K562 (cell line): Measurements from ENCODE around the gene CAMKV. TPM values are rescaled to one million over a fixed set of nuclear protein-coding genes. Genes with fewer than 3 reads are reported as not detected.

Experiments used
- ATAC-seq: fragments of 200-7000 bp; cut with Tn5 transposase; 3 replicates; pipeline ENCODE4 v1.9.1; 2020; ENCODE audit warnings: moderate library complexity
- BruUV-seq: library from RNA; stranded (reverse); fragments of 400-500 nt; replicated peaks from 2 replicates; lab custom pipeline; 2021; lab: Mats Ljungman, UMichigan
- CTCF ChIA-PET: fragments of 300-600 bp; formaldehyde crosslinking; extraction: SDS; loops from one replicate; lab custom pipeline; 2021; ENCODE audit warnings: low intra/inter-chr PET ratio; lab: Yijun Ruan, JAX
- POLR2A ChIA-PET: fragments of 300-600, 350-650 bp; sonication (Branson Sonifier 250); formaldehyde crosslinking; extraction: SDS; loops from one replicate; lab custom pipeline; 2021; ENCODE audit warnings: antibody characterized with exemption, inconsistent platforms; lab: Yijun Ruan, JAX
- DNase-seq, 4 experiments: peaks; one replicate each; pipeline versions ENCODE4 v3.0.0 to v3.0.0-alpha.2; 2011 to 2018; ENCODE audit warnings: low spot score in 3 of 4, mixed read lengths in 3 of 4; ENCODE audit errors: extremely low read depth in 1 of 4
- FAIRE-seq: peaks from 2 replicates; lab custom pipeline; 2011; peaks lifted over from hg19 to GRCh38; lab: Jason Lieb, UNC
- H2AFZ ChIP-seq: 2 replicates; pipeline ENCODE4 v1.6.0; 2011; ENCODE audit warnings: low read depth, low read length, control low read depth, inconsistent platforms
- H3K27ac ChIP-seq: fragments of 200-600 bp; 3 replicates; pipeline ENCODE4 v1.8.0; 2011; ENCODE audit warnings: low read depth, mild to moderate bottlenecking, control low read depth, inconsistent platforms, low read length, moderate library complexity, mixed read lengths; ENCODE audit errors: extremely low read depth
- H3K27me3 ChIP-seq, 2 experiments: fragments of 300-600 bp in 1 of 2; 2 replicates in 1 of 2; 3 replicates in 1 of 2; pipeline versions ENCODE4 v1.6.0 to v1.8.0; 2011; ENCODE audit warnings: inconsistent platforms in 2 of 2, low read length in 2 of 2, mild to moderate bottlenecking in 1 of 2, mixed read lengths in 1 of 2, moderate library complexity in 1 of 2; ENCODE audit not compliant: control insufficient read depth in 2 of 2, insufficient read depth in 2 of 2
- H3K36me3 ChIP-seq: fragments of 300-600 bp; 3 replicates; pipeline ENCODE4 v1.8.0; 2011; ENCODE audit warnings: mild to moderate bottlenecking, low read length, inconsistent platforms; ENCODE audit not compliant: control insufficient read depth, insufficient read depth
- H3K4me1 ChIP-seq, 2 experiments: fragments of 200-600 bp in 1 of 2; replicated peaks in 1 of 2; 2 replicates in 1 of 2; 3 replicates in 1 of 2; pipeline versions ENCODE4 v1.5.1 to v1.8.0; 2011; ENCODE audit warnings: inconsistent platforms in 2 of 2, low read length in 2 of 2, mild to moderate bottlenecking in 1 of 2, mixed read lengths in 1 of 2, moderate library complexity in 1 of 2; ENCODE audit not compliant: control insufficient read depth in 2 of 2, insufficient read depth in 2 of 2
- H3K4me2 ChIP-seq: 2 replicates; pipeline ENCODE4 v1.6.1; 2011; ENCODE audit warnings: low read length, control low read depth, inconsistent platforms, mixed read lengths; ENCODE audit not compliant: insufficient read depth
- H3K4me3 ChIP-seq: fragments of 200-600 bp; sonication (generic), shearing (Covaris generic); 2 replicates; pipeline ENCODE4 v1.5.1; 2016; ENCODE audit warnings: control low read depth, inconsistent platforms
- H3K79me2 ChIP-seq: fragments of 200-600 bp; 3 replicates; pipeline ENCODE4 v1.8.0; 2011; ENCODE audit warnings: low read length, inconsistent platforms; ENCODE audit not compliant: control insufficient read depth, insufficient read depth
- H3K9ac ChIP-seq, 2 experiments: 2 replicates each; pipeline versions ENCODE4 v1.6.0 to v1.6.1; 2011; ENCODE audit warnings: low read depth in 2 of 2, low read length in 2 of 2, control low read depth in 1 of 2, inconsistent platforms in 1 of 2, mild to moderate bottlenecking in 1 of 2, mixed read lengths in 1 of 2; ENCODE audit not compliant: insufficient read depth in 1 of 2
- H3K9me1 ChIP-seq: one replicate; pipeline ENCODE4 v1.6.0; 2011; ENCODE audit warnings: inconsistent platforms, mild to moderate bottlenecking, low read length, moderate library complexity; ENCODE audit not compliant: control insufficient read depth, insufficient read depth
- H3K9me3 ChIP-seq: replicated peaks from 2 replicates; pipeline ENCODE4 v1.5.1; 2011; ENCODE audit warnings: low read depth, low read length, inconsistent platforms; ENCODE audit not compliant: control insufficient read depth, insufficient read depth
- H4K20me1 ChIP-seq: replicated peaks from 2 replicates; pipeline ENCODE4 v1.6.1; 2011; ENCODE audit warnings: low read length, inconsistent platforms, mixed read lengths; ENCODE audit not compliant: control insufficient read depth, insufficient read depth
- CREBBP ChIP-seq: IDR thresholded peaks from one replicate; pipeline ENCODE4 v1.6.1; 2012; ENCODE audit warnings: low read depth, mild to moderate bottlenecking, control low read depth, inconsistent platforms, low read length
- HOXB6 ChIP-seq: fragments of 250-450 bp; sonication (Bioruptor Pico); IDR thresholded peaks from 2 replicates; pipeline ENCODE4 v1.5.1; 2022; ENCODE audit warnings: mild to moderate bottlenecking, borderline replicate concordance
- MEF2A ChIP-seq: IDR thresholded peaks from 2 replicates; pipeline ENCODE4 v1.6.1; 2011; ENCODE audit warnings: low read depth, mild to moderate bottlenecking, low read length, moderate library complexity; ENCODE audit not compliant: control insufficient read depth
- NCOR1 ChIP-seq: fragments of 450-650 bp; IDR thresholded peaks from 2 replicates; pipeline ENCODE4 v1.6.1; 2016; ENCODE audit warnings: mild to moderate bottlenecking, moderate library complexity
- ZNF224 ChIP-seq: sonication (generic); formaldehyde crosslinking; IDR thresholded peaks from 2 replicates; pipeline ENCODE4 v1.8.0; 2022; ENCODE audit warnings: mild to moderate bottlenecking, missing genetic modification reagents
- WGBS: fragments of 100-300 bp; shearing (Covaris generic); methylation state at CpG from one replicate; pipeline ENCODE4 v1.1.6; 2016; ENCODE audit warnings: low coverage, mixed read lengths; ENCODE audit not compliant: insufficient coverage; ENCODE audit errors: missing lambda C conversion rate; 5-methylcytosine and 5-hydroxymethylcytosine counted together
- in situ Hi-C: fragments of 300-500 bp; cut with MboI; formaldehyde crosslinking; loops from 4 replicates; pipeline ENCODE4 v1.15.0; 2018; ENCODE audit warnings: inconsistent platforms, mixed read lengths
- intact Hi-C: fragments of 100-400 bp; cut with micrococcal nuclease; formaldehyde crosslinking; loops from 2 replicates; pipeline ENCODE4 v1.14.2; 2022
- polyA plus RNA-seq, 8 experiments: library from polyadenylated mRNA; depleted of rRNA in 4 of 8; stranded (reverse) in 5 of 8; unstranded in 3 of 8; fragments of >200 nt; fragmentation: Nextera tagmentation in 2 of 8; fragmentation: Illumina TruSeq in 1 of 8; extraction: Ambion mirVana in 2 of 8; extraction: Trizol in 1 of 8; gene quantifications; 2 replicates each; pipeline versions ENCODE4 v1.2.1 to v1.2.3, GENCODE V29; 2011 to 2014; ENCODE audit warnings: inconsistent platforms in 1 of 8, missing spikeins in 1 of 8
- total RNA-seq, 7 experiments: library from RNA; depleted of rRNA in 6 of 7; stranded (reverse); fragments of >200 nt in 6 of 7; fragmentation: Illumina TruSeq in 2 of 7; extraction: Trizol in 2 of 7; gene quantifications; 2 replicates each; pipeline versions ENCODE4 v1.2.1 to v1.2.3, GENCODE V29; 2011 to 2021; ENCODE audit warnings: low replicate concordance in 1 of 7
- TF ChIP-seq, protein P1 (sequence below), 3 experiments: IDR thresholded peaks in 2 of 3; conservative IDR thresholded peaks in 1 of 3; 2 replicates each; pipeline ENCODE4 v1.5.1; 2011 to 2012; ENCODE audit warnings: low read length in 3 of 3, mild to moderate bottlenecking in 3 of 3, control low read depth in 2 of 3, improper control_type of control experiment in 1 of 3, inconsistent platforms in 1 of 3, low read depth in 1 of 3, mixed read lengths in 1 of 3, moderate library complexity in 1 of 3; ENCODE audit not compliant: insufficient read depth in 2 of 3
- TF ChIP-seq, protein P2 (sequence below): fragments of 250-450 bp; sonication (Bioruptor Pico); IDR thresholded peaks from 2 replicates; pipeline ENCODE4 v1.5.0; 2021; ENCODE audit warnings: mild to moderate bottlenecking, borderline replicate concordance

CAMKV gene
- total and polyA plus RNA-seq, 9 of the 15 experiments (the other 6 are each of a cell fraction or from before 2014, with no cell fraction given) = 0.08 to 2.7 (median 0.79) TPM

DNA sequence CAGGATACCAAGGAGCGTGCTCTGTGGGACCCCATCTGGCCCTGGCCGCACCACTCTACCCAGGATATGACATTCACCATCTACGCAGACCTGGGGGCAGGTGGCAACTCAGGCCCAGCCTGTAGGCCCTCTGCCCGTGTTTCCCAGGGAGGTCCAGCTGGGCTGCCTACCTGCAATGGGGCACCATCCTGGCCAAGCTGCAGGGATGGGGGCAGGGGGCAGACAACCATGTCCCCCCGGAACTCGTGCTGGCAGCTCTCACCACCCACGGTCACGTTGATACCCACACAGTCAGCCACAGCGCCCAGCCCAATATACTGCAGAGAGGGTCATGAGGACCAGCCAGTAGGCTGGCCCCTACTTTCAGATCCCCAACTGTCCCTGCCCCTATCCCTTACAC lies 26.1 kb upstream of the CAMKV start:
- Histone ChIP-seq H3K9me3 (no peaks in the 10 kb centered on the region), H3K9me1 (no peaks in the 10 kb centered on the region), H3K79me2 (no peaks in the 10 kb centered on the region), H2AFZ (no peak overlapping the region), H3K27me3 (no peaks in the 10 kb centered on the region), H3K27ac (no peak overlapping the region), H3K36me3 (peaks cover 4% of the 10 kb centered on the region; the same call in 1 of the 3 replicates), H3K9ac (no peak overlapping the region), H3K4me3 (no peak overlapping the region), H4K20me1 (no peaks in the 10 kb centered on the region), H3K4me1 (peaks cover 3 to 12% of the 10 kb centered on the region in 2 experiments; a peak in 4 of 5 replicates), H3K4me2 (no peak overlapping the region)
- intact Hi-C loops = no loop called here
- no TSS peak for BruUV-seq
- ATAC-seq (no peak), FAIRE-seq (no peak), DNase-seq (no peak)
- CTCF ChIA-PET = no interaction called here
- 61% methylated on average over 6 of the region's 9 CpGs for WGBS
- TF ChIP-seq ZNF224 (CRISPR knock-in tag) (no peak), NCOR1 (no peak), HOXB6 (CRISPR knock-in tag) (no peak), MEF2A (no peak), CREBBP (no peak)
- TF ChIP-seq, protein P1, sequence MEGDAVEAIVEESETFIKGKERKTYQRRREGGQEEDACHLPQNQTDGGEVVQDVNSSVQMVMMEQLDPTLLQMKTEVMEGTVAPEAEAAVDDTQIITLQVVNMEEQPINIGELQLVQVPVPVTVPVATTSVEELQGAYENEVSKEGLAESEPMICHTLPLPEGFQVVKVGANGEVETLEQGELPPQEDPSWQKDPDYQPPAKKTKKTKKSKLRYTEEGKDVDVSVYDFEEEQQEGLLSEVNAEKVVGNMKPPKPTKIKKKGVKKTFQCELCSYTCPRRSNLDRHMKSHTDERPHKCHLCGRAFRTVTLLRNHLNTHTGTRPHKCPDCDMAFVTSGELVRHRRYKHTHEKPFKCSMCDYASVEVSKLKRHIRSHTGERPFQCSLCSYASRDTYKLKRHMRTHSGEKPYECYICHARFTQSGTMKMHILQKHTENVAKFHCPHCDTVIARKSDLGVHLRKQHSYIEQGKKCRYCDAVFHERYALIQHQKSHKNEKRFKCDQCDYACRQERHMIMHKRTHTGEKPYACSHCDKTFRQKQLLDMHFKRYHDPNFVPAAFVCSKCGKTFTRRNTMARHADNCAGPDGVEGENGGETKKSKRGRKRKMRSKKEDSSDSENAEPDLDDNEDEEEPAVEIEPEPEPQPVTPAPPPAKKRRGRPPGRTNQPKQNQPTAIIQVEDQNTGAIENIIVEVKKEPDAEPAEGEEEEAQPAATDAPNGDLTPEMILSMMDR (IDR thresholded peaks at IDR 0.05 in 2 of 3, conservative IDR thresholded peaks at IDR 0.05 in 1 of 3; ENCODE audit: insufficient read depth in 2 of 3, low read depth in 1 of 3, low read length in 3 of 3) = no peak
- TF ChIP-seq, protein P2, sequence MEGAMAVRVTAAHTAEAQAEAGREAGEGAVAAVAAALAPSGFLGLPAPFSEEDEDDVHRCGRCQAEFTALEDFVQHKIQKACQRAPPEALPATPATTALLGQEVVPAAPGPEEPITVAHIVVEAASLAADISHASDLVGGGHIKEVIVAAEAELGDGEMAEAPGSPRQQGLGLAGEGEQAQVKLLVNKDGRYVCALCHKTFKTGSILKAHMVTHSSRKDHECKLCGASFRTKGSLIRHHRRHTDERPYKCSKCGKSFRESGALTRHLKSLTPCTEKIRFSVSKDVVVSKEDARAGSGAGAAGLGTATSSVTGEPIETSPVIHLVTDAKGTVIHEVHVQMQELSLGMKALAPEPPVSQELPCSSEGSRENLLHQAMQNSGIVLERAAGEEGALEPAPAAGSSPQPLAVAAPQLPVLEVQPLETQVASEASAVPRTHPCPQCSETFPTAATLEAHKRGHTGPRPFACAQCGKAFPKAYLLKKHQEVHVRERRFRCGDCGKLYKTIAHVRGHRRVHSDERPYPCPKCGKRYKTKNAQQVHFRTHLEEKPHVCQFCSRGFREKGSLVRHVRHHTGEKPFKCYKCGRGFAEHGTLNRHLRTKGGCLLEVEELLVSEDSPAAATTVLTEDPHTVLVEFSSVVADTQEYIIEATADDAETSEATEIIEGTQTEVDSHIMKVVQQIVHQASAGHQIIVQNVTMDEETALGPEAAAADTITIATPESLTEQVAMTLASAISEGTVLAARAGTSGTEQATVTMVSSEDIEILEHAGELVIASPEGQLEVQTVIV (CRISPR knock-in tag) = no peak
- POLR2A ChIA-PET = interaction anchor here (0.6 kb wide), 1 partner anchor 1065 kb away, joined by 3 read pairs; no protein-coding TSS in a partner anchor
- in situ Hi-C loops = no loop called here
